Cardiac septum (tissue), 1 donor: ENCODE results near the gene EFNA4. TPM values are rescaled to one million over a fixed set of nuclear protein-coding genes. Genes with fewer than 3 reads are reported as not detected.
"Not testable (repeated sequence)": the region's sequence is repeated elsewhere in the genome, so short reads cannot be mapped to it uniquely, and the experiment has no call there.

ENCODE experiments used
- DNase-seq: peaks from one replicate; pipeline ENCODE4 v3.0.0-alpha.2; 2020; ENCODE audit warnings: low spot score
- intact Hi-C: fragments of 100-400 bp; cut with DNase I; formaldehyde crosslinking; loops from one replicate; pipeline ENCODE4 v1.14.0; 2022
- total RNA-seq: library from RNA; stranded (reverse); fragmentation: NEBNext Ultra II Directional; extraction: Animal tissue kit (Norgen Biotek cat#: 25700); gene quantifications from one replicate; pipeline ENCODE4 v1.2.1, GENCODE V29; 2021
- donor health status: DM: no; HTN: no; CAD: no.

EFNA4 gene
- total RNA-seq, 1 donor from 2014 or later: 1.9 TPM

DNA sequence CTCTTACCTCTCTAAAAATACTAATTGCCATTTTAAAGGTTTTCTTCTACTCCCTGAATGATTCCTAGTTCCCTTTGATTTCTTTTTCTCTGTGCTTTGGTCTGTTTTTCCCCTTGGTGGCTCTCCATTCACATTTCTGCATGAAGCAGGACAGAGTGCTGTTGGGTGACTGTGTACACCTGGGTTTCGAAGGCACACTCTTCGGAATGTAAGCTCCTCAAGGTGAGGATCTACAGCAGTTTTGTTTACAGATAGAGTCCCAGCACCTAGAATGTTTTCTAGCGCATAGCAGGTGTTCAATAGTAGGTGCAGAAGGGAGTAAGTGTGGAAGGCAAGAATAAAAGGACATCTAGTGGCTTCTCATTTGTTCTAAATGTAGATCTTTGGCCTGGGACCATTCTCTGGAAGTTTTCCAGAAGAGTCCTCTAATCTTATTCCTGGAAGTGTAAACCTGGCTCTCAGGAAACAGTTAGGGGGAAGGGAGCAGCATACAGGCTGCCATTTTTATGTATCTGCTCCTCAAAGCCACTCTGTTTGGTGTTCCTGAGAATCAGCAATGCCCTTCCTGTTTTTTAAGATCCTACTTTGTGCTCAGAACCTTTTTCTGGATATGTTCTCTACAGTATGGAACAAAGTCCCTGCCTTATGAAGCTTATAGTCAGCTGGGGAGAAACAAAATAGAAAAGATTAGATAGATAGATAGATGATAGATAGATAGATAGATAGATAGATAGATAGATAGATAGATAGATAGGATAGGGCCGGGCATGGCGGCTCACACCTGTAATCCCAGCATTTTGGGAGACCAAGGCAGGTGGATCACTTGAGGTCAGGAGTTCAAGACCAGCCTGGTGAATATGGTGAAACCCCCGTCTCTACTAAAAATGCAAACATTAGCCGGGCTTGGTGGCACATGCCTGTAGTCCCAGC, 41.3 kb downstream of the EFNA4 start:
- intact Hi-C loops: no loop called here
- no peak for DNase-seq

DNA sequence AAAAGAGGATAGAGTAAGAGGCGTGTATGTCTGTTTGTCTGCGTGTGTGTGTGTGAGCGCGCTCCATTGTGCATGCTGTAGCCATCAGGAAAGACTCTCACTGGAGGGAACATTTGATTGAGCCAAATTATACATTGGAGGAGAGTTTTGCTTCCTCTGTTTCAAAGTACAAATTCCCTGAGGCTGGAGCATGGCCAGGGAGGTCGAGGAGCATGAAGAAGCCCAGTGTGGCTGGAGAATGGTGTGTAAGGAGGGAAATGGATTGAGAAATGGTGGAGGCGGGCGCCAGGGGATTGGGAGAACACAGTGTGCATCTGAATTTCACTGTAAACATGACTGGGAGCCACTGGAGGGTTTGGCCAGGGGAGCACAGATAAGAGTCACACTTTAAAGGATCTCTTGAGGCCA, 42.1 kb downstream of the EFNA4 start:
- DNase-seq: no peak
- intact Hi-C loops: no loop called here

DNA sequence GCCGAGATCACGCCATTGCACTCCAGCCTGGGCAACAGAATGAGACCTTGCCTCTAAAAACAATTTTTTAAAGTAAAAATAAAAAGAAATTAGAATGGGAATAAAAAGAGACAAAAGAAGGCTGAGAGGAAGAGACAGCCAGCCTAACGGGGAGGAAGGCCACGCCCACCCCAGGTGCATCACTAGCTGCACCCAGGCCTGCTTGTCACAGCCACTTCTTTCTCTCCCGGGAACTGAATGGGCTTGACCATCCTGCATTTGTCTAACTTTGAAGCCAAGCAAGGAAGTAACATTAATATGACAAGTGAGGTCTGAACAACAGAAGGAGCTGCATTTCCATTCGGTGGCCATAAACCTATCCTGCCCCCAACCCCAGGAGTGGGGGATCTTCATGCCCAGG, 43.3 kb downstream of the EFNA4 start:
- intact Hi-C loops: no loop called here
- DNase-seq: no peak

DNA sequence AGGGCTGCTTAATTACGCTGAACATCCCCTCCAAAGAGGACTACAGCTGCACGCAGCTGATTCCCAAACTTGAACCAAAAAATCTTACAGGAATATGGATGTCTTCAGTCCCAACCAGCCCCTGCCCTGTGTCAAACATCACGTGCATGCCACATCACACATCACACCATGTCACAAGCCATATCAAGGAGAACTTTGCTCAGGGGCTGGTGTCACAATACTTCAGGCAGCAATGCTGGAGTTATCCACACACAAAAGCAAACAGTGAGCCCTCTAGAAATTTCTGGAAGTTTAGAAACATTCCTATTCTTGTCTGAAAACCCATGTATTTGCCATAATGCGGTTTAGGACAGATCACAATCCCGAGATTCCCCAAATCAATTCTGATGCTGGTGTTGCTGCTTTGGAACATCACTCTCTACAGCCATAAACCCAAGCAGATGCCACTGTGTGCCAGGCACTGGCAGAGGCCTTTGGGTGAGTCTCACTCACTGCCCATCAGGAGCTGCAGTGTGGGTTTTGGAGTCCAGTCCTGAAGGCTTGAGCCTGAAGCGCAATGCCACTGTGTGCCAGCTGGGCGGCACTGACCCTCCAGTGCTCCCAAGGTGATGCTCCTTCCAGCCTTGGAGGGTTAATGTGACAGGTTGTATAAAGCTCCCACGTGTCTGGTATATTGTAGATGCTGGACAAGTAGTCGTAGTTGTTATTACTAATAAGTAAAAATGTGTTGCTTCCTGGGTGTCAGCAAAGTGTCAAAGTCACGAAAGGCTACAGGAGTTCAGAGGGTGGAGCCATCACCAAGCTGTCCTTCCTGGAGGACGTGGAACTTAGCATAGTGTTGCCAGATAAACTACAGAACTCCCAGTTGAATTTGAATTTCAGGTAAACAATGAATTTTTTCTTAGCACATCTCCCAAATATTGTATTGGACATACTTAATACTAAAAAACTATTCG, 44.0 kb downstream of the EFNA4 start:
- intact Hi-C loops: no loop called here
- DNase-seq: no peak

DNA sequence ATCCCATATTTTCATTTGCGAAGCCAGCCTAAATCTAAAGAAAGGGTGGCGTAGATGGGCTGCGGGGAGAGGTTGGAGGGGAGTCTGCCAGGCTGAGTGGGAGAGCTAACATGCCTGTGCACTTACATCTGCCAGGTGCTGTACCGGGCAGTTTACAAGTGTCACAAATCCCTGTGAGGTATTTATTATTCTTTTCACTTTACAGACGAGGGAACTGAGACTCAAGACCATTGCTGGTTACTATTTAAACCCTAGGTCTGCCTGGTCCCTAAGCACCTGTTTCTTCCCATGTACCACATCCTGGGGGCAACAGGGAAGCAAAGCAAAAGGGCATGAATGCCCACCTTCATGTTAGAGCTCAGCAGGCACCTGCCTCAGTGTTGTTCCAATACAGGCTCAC, 44.8 kb downstream of the EFNA4 start:
- DNase-seq: no peak
- intact Hi-C loops: no loop called here

DNA sequence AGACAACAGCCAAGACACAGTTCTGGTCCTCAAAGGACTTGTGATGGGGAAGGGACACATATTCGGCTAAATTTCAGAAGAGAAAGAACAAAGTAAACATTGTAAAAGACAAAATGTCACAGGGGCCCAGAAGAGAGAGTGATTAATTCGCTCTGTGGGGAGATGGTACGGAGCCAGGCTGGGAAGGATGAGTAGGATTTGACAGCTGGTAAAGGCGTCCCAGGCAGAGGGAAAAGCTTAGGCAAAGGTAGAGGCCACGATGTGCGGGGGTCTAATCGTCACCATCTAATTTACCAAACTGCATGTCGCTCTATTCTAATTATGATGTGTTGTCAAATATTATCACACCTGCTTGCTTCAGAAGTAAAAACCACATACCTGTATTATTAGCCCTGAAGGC, 46.8 kb downstream of the EFNA4 start:
- DNase-seq: no peak
- intact Hi-C loops: no loop called here

DNA sequence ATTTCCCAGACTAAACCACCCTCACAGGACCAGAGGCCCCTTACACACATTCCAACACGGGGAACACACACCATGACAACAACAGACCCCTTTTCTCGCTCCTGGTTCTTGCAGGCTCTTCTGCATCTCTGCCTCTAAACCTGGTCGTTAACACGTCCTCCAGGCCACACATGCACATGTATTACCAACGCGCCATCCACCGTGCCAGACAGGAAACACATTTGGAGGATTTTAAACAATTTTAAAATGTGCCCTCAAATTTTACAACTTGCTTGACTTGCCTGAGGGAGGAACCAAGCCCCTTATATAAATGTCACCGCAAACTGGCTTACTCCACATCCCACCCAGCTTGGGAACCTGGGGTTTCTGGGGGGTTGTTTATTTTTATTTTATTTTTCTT, 47.3 kb downstream of the EFNA4 start:
- no peak for DNase-seq
- intact Hi-C loops: no loop called here

DNA sequence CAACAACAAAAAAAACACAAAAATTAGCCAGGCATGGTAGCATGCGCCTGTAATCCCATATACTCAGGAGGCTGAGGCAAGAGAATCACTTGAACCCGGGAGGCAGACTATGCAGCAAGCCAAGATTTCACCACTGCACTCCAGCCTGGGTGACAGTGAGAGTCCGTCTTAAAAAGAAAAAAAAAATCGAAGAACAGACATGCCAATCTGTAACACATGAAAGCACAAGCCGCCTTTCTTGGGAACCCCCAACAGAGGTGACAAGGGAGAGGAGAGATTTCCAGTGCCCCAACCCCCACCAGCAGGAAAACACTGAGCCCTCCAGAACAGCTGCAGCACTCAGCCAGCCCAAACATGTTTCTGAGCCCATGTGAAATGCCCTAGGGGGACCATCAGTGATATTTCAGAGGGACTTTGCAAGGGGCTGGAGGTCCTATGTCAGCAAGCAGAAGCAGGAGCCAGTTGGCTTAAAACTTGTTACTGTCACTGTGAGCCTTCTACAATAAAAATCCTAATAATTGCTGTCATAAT, 50.0 kb downstream of the EFNA4 start:
- DNase-seq: no peak
- intact Hi-C loops: no loop called here

DNA sequence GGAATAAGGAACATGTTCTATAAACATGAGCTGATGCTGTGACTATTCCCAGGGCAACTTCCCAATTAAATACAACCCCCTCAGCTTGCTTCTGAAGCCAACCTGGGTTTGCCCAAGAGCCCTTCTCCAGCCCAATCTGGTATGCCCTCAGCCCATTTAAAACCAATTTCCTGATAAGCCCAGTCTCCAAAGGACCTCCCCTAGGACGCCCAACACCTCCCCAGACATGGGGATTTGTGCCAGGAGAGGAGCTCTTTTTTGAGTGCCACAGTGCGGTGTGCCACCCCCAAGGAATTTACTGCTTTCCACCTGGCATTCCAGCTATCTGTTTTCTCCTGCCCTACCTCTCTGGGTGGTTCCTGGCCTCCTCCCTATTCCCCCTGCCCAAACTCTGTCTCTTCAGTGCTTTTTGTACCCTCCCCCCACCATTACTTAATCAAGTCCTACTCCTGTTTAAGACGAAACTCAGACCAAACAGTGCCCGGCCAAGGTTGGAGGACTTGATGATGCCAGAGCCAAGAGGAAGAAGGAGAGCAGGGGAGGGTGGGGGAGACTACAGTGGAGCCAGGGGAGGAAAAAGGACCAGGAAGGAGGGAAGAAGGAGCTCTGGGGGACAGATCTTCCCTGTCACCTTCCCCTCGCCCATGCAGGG, 52.7 kb downstream of the EFNA4 start:
- no peak for DNase-seq
- intact Hi-C loops: no loop called here

DNA sequence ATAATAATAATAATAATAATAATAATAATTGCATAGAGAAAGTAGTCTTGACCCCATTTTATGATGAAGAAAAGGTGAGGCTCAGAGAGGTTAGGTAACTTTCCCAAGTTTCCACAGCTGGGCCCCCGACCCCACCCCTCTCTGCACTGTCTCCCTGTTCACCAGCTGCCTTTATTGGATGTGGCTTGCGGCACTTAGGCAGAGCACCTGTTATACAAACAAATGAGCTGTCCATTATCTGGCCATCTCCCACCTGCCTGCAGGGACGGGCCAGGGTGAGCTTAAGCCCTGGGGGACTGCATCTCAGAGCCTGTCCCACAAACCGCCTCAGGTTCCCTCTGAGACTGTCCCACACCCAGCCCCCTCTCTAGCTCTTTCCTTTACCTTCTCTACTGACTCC, 54.1 kb downstream of the EFNA4 start:
- intact Hi-C loops: no loop called here

DNA sequence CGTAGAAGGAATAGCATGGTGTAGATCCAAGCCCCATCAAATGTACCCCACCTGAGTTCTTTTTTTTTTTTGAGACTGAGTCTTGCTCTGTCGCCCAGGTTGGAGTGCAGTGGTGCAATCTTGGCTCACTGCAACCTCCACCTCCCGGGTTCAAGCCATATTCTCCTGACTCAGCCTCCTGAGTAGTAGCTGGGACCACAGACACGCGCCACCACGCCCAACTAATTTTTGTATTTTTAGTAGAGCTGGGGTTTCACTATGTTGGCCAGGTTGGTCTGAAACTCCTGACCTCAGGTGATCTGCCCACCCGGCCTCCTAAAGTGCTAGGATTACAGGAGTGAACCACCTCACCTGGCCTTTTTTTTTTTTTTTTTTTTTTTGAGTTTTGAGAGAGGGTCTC, 54.5 kb downstream of the EFNA4 start:
- intact Hi-C loops, DNase-seq: not testable (repeated sequence)

More for the DNA sequence above, 54.1 kb downstream of the EFNA4 start:
- DNase-seq: no peak

Other genes starting within 250 kb of the EFNA4 start
- 2.8 TPM for gene KCNN3, start 193.5 kb upstream of the EFNA4 start, total RNA-seq
- gene PMVK, start 127.0 kb upstream of the EFNA4 start, total RNA-seq: 30.9 TPM
- 49.1 TPM for gene PBXIP1, start 107.6 kb upstream of the EFNA4 start, total RNA-seq
- 16.9 TPM for gene PYGO2, start 102.0 kb upstream of the EFNA4 start, total RNA-seq
- gene SHC1, start 93.0 kb upstream of the EFNA4 start, total RNA-seq: 70.5 TPM
- 16.0 TPM for gene CKS1B, start 89.1 kb upstream of the EFNA4 start, total RNA-seq
- gene FLAD1, start 80.4 kb upstream of the EFNA4 start, total RNA-seq: 22.2 TPM
- not detected for gene LENEP, start 70.2 kb upstream of the EFNA4 start, total RNA-seq
- gene ZBTB7B, start 60.9 kb upstream of the EFNA4 start, total RNA-seq: 41.9 TPM
- 0.51 TPM for gene DCST2, start 30.0 kb upstream of the EFNA4 start, total RNA-seq
- gene DCST1, start 29.9 kb upstream of the EFNA4 start, total RNA-seq: not detected
- 69.9 TPM for gene ADAM15, start 12.4 kb upstream of the EFNA4 start, total RNA-seq
- 1.2 TPM for gene EFNA3, start 15.1 kb downstream of the EFNA4 start, total RNA-seq
- 30.2 TPM for gene EFNA1, start 64.1 kb downstream of the EFNA4 start, total RNA-seq
- 11.2 TPM for gene SLC50A1, start 72.1 kb downstream of the EFNA4 start, total RNA-seq
- gene DPM3, start 76.8 kb downstream of the EFNA4 start, total RNA-seq: 56.3 TPM
- 112 TPM for gene KRTCAP2, start 109.6 kb downstream of the EFNA4 start, total RNA-seq
- gene TRIM46, start 110.1 kb downstream of the EFNA4 start, total RNA-seq: not detected
- gene THBS3, start 144.2 kb downstream of the EFNA4 start, total RNA-seq: 11.7 TPM
- gene MTX1, start 145.0 kb downstream of the EFNA4 start, total RNA-seq: 16.4 TPM
- 15.5 TPM for gene ENTREP3, start 191.7 kb downstream of the EFNA4 start, total RNA-seq
- gene SCAMP3, start 198.6 kb downstream of the EFNA4 start, total RNA-seq: 61.5 TPM
- gene CLK2, start 209.8 kb downstream of the EFNA4 start, total RNA-seq: 24.7 TPM
- gene HCN3, start 213.7 kb downstream of the EFNA4 start, total RNA-seq: 2.2 TPM
- gene PKLR, start 237.7 kb downstream of the EFNA4 start, total RNA-seq: not detected
- 83.1 TPM for gene FDPS, start 245.1 kb downstream of the EFNA4 start, total RNA-seq